A549 treated with AZD2906 at 1 μM for 4 hours (cell line): Measurements from ENCODE around the gene CSE1L. TPM values are rescaled to one million over a fixed set of nuclear protein-coding genes. Genes with fewer than 3 reads are reported as not detected.

Source experiments
- total RNA-seq: library from RNA; stranded (reverse); fragments of 200-300 nt; extraction: Qiagen RNA extraction; gene quantifications from 5 replicates; pipeline ENCODE4 v1.2.3, GENCODE V29; 2022

CSE1L gene, protein sequence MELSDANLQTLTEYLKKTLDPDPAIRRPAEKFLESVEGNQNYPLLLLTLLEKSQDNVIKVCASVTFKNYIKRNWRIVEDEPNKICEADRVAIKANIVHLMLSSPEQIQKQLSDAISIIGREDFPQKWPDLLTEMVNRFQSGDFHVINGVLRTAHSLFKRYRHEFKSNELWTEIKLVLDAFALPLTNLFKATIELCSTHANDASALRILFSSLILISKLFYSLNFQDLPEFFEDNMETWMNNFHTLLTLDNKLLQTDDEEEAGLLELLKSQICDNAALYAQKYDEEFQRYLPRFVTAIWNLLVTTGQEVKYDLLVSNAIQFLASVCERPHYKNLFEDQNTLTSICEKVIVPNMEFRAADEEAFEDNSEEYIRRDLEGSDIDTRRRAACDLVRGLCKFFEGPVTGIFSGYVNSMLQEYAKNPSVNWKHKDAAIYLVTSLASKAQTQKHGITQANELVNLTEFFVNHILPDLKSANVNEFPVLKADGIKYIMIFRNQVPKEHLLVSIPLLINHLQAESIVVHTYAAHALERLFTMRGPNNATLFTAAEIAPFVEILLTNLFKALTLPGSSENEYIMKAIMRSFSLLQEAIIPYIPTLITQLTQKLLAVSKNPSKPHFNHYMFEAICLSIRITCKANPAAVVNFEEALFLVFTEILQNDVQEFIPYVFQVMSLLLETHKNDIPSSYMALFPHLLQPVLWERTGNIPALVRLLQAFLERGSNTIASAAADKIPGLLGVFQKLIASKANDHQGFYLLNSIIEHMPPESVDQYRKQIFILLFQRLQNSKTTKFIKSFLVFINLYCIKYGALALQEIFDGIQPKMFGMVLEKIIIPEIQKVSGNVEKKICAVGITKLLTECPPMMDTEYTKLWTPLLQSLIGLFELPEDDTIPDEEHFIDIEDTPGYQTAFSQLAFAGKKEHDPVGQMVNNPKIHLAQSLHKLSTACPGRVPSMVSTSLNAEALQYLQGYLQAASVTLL
- total RNA-seq = 82.2 to 95.3 TPM (median 85.3 TPM) in 5 replicates

DNA sequence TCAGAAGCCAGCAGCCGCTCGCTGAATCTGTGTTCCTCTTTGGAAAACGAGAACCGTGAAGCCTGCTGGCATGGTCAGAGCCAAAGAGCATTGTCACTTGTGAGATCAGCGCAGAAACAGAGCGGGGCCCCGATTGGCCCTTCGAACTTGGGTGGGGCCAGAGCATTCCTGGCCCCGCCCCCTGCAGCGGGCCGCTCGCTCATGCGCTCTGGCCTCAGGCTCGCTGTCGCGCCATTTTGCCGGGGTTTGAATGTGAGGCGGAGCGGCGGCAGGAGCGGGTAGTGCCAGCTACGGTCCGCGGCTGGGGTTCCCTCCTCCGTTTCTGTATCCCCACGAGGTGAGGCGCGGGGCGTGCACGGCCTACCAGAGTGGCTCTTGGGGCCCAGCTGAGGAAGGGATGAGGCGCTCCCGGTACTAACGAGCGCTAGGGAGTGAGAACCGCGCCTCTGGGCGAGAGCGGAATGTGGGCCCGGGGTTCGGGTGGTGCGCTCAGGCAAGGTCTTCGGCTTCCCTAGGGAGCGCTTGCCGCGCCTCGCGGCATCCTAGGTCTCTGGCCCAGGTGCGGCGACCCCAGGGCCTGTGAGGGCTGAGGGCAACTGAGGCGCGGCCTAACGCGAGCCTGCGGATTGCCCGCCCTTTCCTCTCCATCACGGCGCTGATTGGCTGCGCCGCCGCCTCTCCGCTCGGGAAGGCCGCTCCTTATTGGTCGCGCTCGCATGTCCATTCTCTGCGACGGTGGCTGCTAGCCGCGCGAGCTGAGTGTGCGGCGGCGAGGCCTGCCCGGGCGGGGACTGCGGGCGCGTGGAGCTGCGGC, at the start of gene CSE1L:
Gene CSE1L (plus strand): TSS at position 226 of the 814 bp plus-strand sequence. CDS start 12,152 bp downstream, outside the sequence.

Other genes starting within 250 kb of the CSE1L start
- gene PREX1, start 218.3 kb upstream of the CSE1L start, total RNA-seq = 13.5 to 17.3 TPM (median 14.9 TPM) in 5 replicates
- gene ARFGEF2, start 124.6 kb upstream of the CSE1L start, total RNA-seq = 12.0 to 15.9 TPM (median 13.7 TPM) in 5 replicates
- 53.1 to 64.8 TPM (median 57.5 TPM) in 5 replicates for gene STAU1, start 142.0 kb downstream of the CSE1L start, total RNA-seq
- gene DDX27, start 173.1 kb downstream of the CSE1L start, total RNA-seq = 54.1 to 60.0 TPM (median 58.3 TPM) in 5 replicates
- gene ZNFX1, start 231.7 kb downstream of the CSE1L start, total RNA-seq = 21.4 to 26.3 TPM (median 23.4 TPM) in 5 replicates